ENCODE measurements around the gene TTC21B.

DNA sequence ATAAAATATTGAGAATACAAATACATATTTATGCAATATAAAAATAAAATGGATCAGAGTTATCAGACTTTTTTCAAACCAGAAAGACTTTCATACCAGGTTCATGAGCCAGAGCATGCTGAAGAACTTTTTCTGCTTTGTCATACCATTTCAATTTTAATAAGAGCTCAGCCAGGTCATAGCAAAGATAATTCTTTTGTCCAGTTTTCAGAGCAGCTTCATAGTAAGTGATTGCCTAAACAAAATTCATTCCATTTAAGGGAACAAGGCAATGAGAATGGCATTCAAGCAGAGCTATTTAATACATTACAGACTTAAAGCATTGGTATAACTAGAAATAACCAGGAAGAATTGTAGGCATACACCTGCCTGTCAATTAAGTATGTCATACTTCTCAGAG lies 42.3 kb downstream of the TTC21B start:
- no peak for TF ChIP-seq POLR2A (IDR thresholded peaks at IDR 0.05; ENCODE audit: low read depth, low read length)
- TF ChIP-seq POLR2AphosphoS5 (IDR thresholded peaks at IDR 0.05; ENCODE audit: low read depth, low read length), result no peak
- TF ChIP-seq TAF1 (IDR thresholded peaks at IDR 0.05; ENCODE audit: borderline replicate concordance, low read depth, low read length), result no peak

Data from GM12892 (cell line).